WERI-Rb-1 (cell line): Measurements from ENCODE around the gene CARS1.

Experiments
- DNase-seq: peaks from one replicate; pipeline ENCODE4 v3.0.0-alpha.2; 2020
- H3K27ac ChIP-seq: fragments of 250-450 bp; sonication (Bioruptor Pico); 2 replicates; pipeline ENCODE4 v1.5.1; 2020; ENCODE audit warnings: mild to moderate bottlenecking, moderate library complexity
- H3K27me3 ChIP-seq: fragments of 250-450 bp; sonication (Bioruptor Pico); 2 replicates; pipeline ENCODE4 v1.5.1; 2021; ENCODE audit warnings: mild to moderate bottlenecking, low read depth, moderate library complexity; ENCODE audit not compliant: insufficient read depth, severe bottlenecking
- H3K36me3 ChIP-seq: fragments of 250-450 bp; sonication (Bioruptor Pico); 2 replicates; pipeline ENCODE4 v1.5.1; 2020; ENCODE audit warnings: mild to moderate bottlenecking, moderate library complexity
- H3K4me3 ChIP-seq: 2 replicates; pipeline ENCODE4 v1.5.1; 2011; ENCODE audit warnings: low read depth, mild to moderate bottlenecking, control low read depth, low read length
- H3K9me3 ChIP-seq: fragments of 250-450 bp; sonication (Bioruptor Pico); 2 replicates; pipeline ENCODE4 v1.5.1; 2021; ENCODE audit warnings: mild to moderate bottlenecking, moderate library complexity; ENCODE audit not compliant: severe bottlenecking
- CTCF ChIP-seq: IDR thresholded peaks from 2 replicates; pipeline ENCODE4 v1.5.1; 2011; ENCODE audit warnings: low read depth, mild to moderate bottlenecking, control low read depth, inconsistent platforms, low read length

The CARS1 gene

GRCh38 chr11:3011891-3012885 is 45.0 kb downstream of the CARS1 start:
- H3K4me3 ChIP-seq: no peak overlapping the region
- H3K36me3 ChIP-seq: peaks cover 77% of the 10 kb centered on the region
- no peak for DNase-seq

GRCh38 chr11:3010521-3011275 is 46.5 kb downstream of the CARS1 start:
- Histone ChIP-seq H3K36me3 (peaks cover 71% of the 10 kb centered on the region), H3K9me3 (no peaks in the 10 kb centered on the region), H3K4me3 (no peak overlapping the region), H3K27me3 (no peaks in the 10 kb centered on the region), H3K27ac (peak overlapping the region; percentile 20; the same call in 1 of the 2 replicates)
- no peak for TF ChIP-seq CTCF
- peak; percentile 64 for DNase-seq

More at GRCh38 chr11:3011891-3012885, 45.0 kb downstream of the CARS1 start:
- H3K9me3 ChIP-seq: no peaks in the 10 kb centered on the region
- no peak overlapping the region for H3K27ac ChIP-seq
- no peak for TF ChIP-seq CTCF
- no peaks in the 10 kb centered on the region for H3K27me3 ChIP-seq

GRCh38 chr11:3010004-3010403 is 47.2 kb downstream of the CARS1 start:
- H3K27me3 ChIP-seq: no peaks in the 10 kb centered on the region
- no peak overlapping the region for H3K27ac ChIP-seq
- H3K4me3 ChIP-seq: no peak overlapping the region
- H3K36me3 ChIP-seq: peaks cover 65% of the 10 kb centered on the region
- no peak for DNase-seq
- H3K9me3 ChIP-seq: no peaks in the 10 kb centered on the region
- TF ChIP-seq CTCF: no peak

GRCh38 chr11:3009481-3009880 is 47.7 kb downstream of the CARS1 start:
- no peak for DNase-seq
- H3K36me3 ChIP-seq: peaks cover 62% of the 10 kb centered on the region

More at GRCh38 chr11:3009481-3009880, 47.7 kb downstream of the CARS1 start:
- Histone ChIP-seq H3K9me3 (no peaks in the 10 kb centered on the region), H3K27me3 (no peaks in the 10 kb centered on the region), H3K27ac (no peak overlapping the region), H3K4me3 (no peak overlapping the region)
- no peak for TF ChIP-seq CTCF
